Smooth muscle cell (in vitro differentiated cells): ENCODE measurements around the gene ZBTB7B. TPM values are rescaled to one million over a fixed set of nuclear protein-coding genes. Genes with fewer than 3 reads are reported as not detected.

Experiments
- DNase-seq: peaks from one replicate; lab custom pipeline; 2025; ENCODE audit not compliant: unreplicated experiment; lab: John Stamatoyannopoulos, UW
- H2AFZ ChIP-seq: fragments of 200-600 bp; sonication (generic); 2 replicates; pipeline ENCODE4 v1.6.0; 2016; ENCODE audit warnings: antibody characterized with exemption, low read depth, mild to moderate bottlenecking
- H3F3A ChIP-seq: fragments of 200-600 bp; sonication (generic); 2 replicates; pipeline ENCODE4 v1.6.0; 2017; ENCODE audit warnings: antibody characterized with exemption, low read depth
- H3K27ac ChIP-seq: fragments of 200-600 bp; sonication (generic); 2 replicates; pipeline ENCODE4 v1.5.1; 2016; ENCODE audit warnings: low read depth, mild to moderate bottlenecking
- H3K27me3 ChIP-seq: fragments of 200-600 bp; sonication (generic); 2 replicates; pipeline ENCODE4 v1.6.1; 2016; ENCODE audit warnings: low read depth, mild to moderate bottlenecking
- H3K36me3 ChIP-seq: fragments of 200-600 bp; sonication (generic); 2 replicates; pipeline ENCODE4 v1.5.1; 2016; ENCODE audit warnings: low read depth
- H3K4me1 ChIP-seq: fragments of 200-600 bp; sonication (generic); 2 replicates; pipeline ENCODE4 v1.5.1; 2016; ENCODE audit warnings: low read depth
- H3K4me2 ChIP-seq: fragments of 200-600 bp; sonication (generic); 2 replicates; pipeline ENCODE4 v1.6.0; 2016; ENCODE audit warnings: mild to moderate bottlenecking
- H3K4me3 ChIP-seq: fragments of 200-600 bp; sonication (generic); 2 replicates; pipeline ENCODE4 v1.5.1; 2016; ENCODE audit warnings: mild to moderate bottlenecking
- H3K79me2 ChIP-seq: fragments of 200-600 bp; sonication (generic); 2 replicates; pipeline ENCODE4 v1.6.0; 2016; ENCODE audit warnings: low read depth, mild to moderate bottlenecking
- H3K9ac ChIP-seq: fragments of 200-600 bp; sonication (generic); 2 replicates; pipeline ENCODE4 v1.6.0; 2016; ENCODE audit warnings: low read depth
- H3K9me3 ChIP-seq: fragments of 200-600 bp; sonication (generic); replicated peaks from 2 replicates; pipeline ENCODE4 v1.5.1; 2016; ENCODE audit warnings: low read depth
- H4K20me1 ChIP-seq: fragments of 200-600 bp; sonication (generic); 2 replicates; pipeline ENCODE4 v1.6.0; 2016; ENCODE audit warnings: low read depth
- CTCF ChIP-seq: fragments of 200-600 bp; sonication (generic); IDR thresholded peaks from 2 replicates; pipeline ENCODE4 v1.5.1; 2017; ENCODE audit warnings: borderline replicate concordance, mild to moderate bottlenecking, antibody characterized with exemption; ENCODE audit not compliant: insufficient read depth, poor library complexity, severe bottlenecking
- WGBS: methylation state at CpG from one replicate; pipeline ENCODE4 v1.1.7; 2016; ENCODE audit warnings: low lambda C conversion rate; 5-methylcytosine and 5-hydroxymethylcytosine counted together
- polyA plus RNA-seq: library from polyadenylated mRNA; unstranded; fragments of >200 nt; fragmentation: Nextera tagmentation; extraction: Ambion mirVana; gene quantifications from 2 replicates; pipeline ENCODE4 v1.2.1, GENCODE V29; 2016
- total RNA-seq: library from RNA; depleted of rRNA; stranded (reverse); fragments of >200 nt; gene quantifications from 2 replicates; pipeline ENCODE4 v1.2.3, GENCODE V29; 2014

Gene ZBTB7B
- total and polyA plus RNA-seq, 2 experiments from 2014 or later = 7.5 to 15.5 TPM

DNA sequence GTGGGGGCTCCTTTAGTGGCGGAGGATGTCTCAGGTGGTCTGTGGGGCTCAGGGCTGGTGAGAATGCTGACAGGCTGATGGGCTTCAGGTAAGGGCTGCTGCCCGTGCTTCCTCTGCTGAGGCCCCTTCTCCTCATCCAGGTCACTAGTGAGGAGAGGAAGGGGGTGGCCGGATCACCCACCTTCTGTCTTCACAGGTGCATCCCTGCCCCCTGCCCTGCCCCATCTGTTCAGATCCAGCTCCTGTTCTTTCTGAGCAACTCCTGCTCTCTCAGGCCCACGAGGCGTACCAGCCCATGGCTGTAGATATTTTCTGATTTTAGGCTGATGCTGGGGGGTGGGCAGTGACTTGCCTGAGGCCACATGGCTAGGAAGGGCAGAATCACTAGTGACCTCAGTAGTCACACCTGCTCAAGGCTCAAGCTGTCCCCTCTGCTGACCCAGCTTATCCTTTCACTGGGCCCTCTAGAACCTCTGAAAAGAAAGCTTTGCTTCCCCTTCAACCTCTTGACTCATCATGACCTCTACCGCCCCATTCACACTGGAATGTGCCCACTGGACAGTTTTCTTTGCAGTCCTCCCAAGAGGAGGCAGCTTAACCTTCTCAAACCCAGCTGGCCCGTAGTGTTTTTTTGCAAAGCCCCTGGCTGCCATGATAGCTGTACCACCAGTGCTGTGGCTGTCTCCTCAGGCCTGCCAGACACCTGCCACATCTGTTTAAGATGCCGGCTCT lies 16.2 kb downstream of the ZBTB7B start:
- Histone ChIP-seq H3K79me2 (no peaks in the 10 kb centered on the region), H3F3A (peaks cover 3% of the 10 kb centered on the region), H3K9ac (no peak overlapping the region), H3K4me1 (peaks cover 7% of the 10 kb centered on the region), H3K36me3 (no peaks in the 10 kb centered on the region), H3K4me3 (no peak overlapping the region), H4K20me1 (peaks cover 4% of the 10 kb centered on the region), H3K27me3 (no peaks in the 10 kb centered on the region), H3K9me3 (no peaks in the 10 kb centered on the region), H3K27ac (no peak overlapping the region), H2AFZ (no peak overlapping the region), H3K4me2 (no peak overlapping the region)
- no peak for TF ChIP-seq CTCF
- no peak for DNase-seq
- 91% methylated on average over 8 of the region's 8 CpGs for WGBS

GRCh38 chr1:155019377-155020245 lies 17.0 kb downstream of the ZBTB7B start:
- Histone ChIP-seq H3K27ac (no peak overlapping the region), H3K4me1 (peaks cover 7% of the 10 kb centered on the region), H3K9ac (no peak overlapping the region), H3F3A (peaks cover 3% of the 10 kb centered on the region), H4K20me1 (no peaks in the 10 kb centered on the region), H3K9me3 (no peaks in the 10 kb centered on the region), H2AFZ (no peak overlapping the region), H3K27me3 (no peaks in the 10 kb centered on the region), H3K79me2 (no peaks in the 10 kb centered on the region), H3K4me3 (no peak overlapping the region), H3K4me2 (no peak overlapping the region), H3K36me3 (no peaks in the 10 kb centered on the region)
- no peak for TF ChIP-seq CTCF
- DNase-seq = no peak
- WGBS = 83% methylated on average over 11 of the region's 11 CpGs

DNA sequence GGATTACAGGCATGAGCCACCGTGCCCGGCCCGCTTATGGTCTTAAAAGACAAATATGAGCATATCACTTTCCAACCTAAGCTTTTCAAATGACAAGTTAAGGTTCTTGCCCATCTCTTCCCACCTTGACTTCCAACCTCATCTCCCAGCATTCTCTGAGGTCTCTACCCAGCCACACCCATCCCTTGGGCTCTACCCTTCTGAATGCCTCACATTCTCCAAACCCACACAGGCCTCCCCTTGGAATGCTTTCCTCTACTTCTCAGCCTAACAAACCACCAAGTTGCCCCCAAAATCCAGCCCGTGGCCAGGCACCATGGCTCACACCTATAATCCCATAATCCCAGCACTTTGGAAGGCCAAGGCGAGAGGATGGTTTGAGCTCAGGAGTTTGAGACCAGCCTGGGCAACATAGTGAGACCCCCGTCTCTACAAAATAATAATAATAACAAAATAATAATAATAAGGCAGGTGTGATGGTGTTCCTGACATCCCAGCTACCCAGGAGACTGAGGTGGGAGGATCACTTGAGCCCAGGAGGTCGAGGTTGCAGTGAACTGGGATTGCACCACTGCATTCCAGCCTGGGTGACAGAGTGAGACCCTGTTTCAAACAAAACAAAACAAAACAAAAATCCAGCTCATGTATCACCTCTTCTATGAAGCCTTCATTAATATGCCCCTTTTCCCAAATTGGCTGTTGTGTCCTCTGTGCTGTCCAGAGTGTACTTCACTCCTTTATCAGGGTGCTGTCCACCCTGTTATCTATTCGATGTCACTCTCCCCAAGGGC lies 19.7 kb downstream of the ZBTB7B start:
- no peaks in the 10 kb centered on the region for H3F3A ChIP-seq
- H3K36me3 ChIP-seq = no peaks in the 10 kb centered on the region
- no peak overlapping the region for H2AFZ ChIP-seq
- H3K4me1 ChIP-seq = peaks cover 4% of the 10 kb centered on the region
- no peak overlapping the region for H3K4me3 ChIP-seq
- no peak for DNase-seq
- H3K79me2 ChIP-seq = no peaks in the 10 kb centered on the region
- 85% methylated on average over 8 of the region's 8 CpGs for WGBS
- H3K27me3 ChIP-seq = no peaks in the 10 kb centered on the region
- no peak overlapping the region for H3K9ac ChIP-seq
- no peaks in the 10 kb centered on the region for H3K9me3 ChIP-seq
- no peaks in the 10 kb centered on the region for H4K20me1 ChIP-seq
- no peak overlapping the region for H3K4me2 ChIP-seq
- TF ChIP-seq CTCF = no peak
- H3K27ac ChIP-seq = no peak overlapping the region
